ENCODE measurements around the gene RGL3.

The RGL3 gene

GRCh38 chr19:11425719-11426457, 6.8 kb upstream of the RGL3 start:
- Histone ChIP-seq H3K79me1 (ENCODE audit: low read length) (no peaks in the 10 kb centered on the region), H3K36me3 (ENCODE audit: control insufficient read depth in 1 of 2, insufficient read depth in 2 of 2, low read length in 2 of 2) (no peaks in the 10 kb centered on the region), H4K8ac (ENCODE audit: low read depth, low read length) (no peak overlapping the region), H3K4me1 (ENCODE audit: control insufficient read depth in 1 of 2, insufficient read depth in 2 of 2, low read length in 2 of 2) (peaks cover 6 to 12% of the 10 kb centered on the region in 2 experiments), H3K79me2 (ENCODE audit: control insufficient read depth, insufficient read depth, low read length, poor library complexity) (no peaks in the 10 kb centered on the region), H3K18ac (ENCODE audit: low read length) (no peak overlapping the region), H3K9me3 (ENCODE audit: insufficient read depth, low read depth, low read length) (peaks cover 11% of the 10 kb centered on the region), H4K91ac (ENCODE audit: low read depth, low read length) (no peak overlapping the region), H3K4me2 (ENCODE audit: low read length) (no peak overlapping the region), H2BK5ac (ENCODE audit: low read depth, low read length, poor library complexity) (no peak overlapping the region), H2BK12ac (ENCODE audit: low read length) (no peak overlapping the region), H3K27ac (ENCODE audit: low read depth, low read length) (no peak overlapping the region), H3K23ac (ENCODE audit: low read length) (no peak overlapping the region), H3K14ac (ENCODE audit: low read length) (no peak overlapping the region), H2BK120ac (ENCODE audit: insufficient read depth, low read length, poor library complexity) (no peak overlapping the region), H3K27me3 (ENCODE audit: insufficient read depth, low read length) (peaks cover 8% of the 10 kb centered on the region), H3K4ac (ENCODE audit: low read depth, low read length) (no peak overlapping the region), H2AK5ac (ENCODE audit: low read length) (no peak overlapping the region), H4K12ac (ENCODE audit: low read depth, low read length) (no peak overlapping the region), H2AFZ (ENCODE audit: insufficient read depth, low read length, poor library complexity) (no peak overlapping the region), H3K9ac (ENCODE audit: low read length) (no peak overlapping the region), H3K4me3 (ENCODE audit: low read depth, low read length) (no peak overlapping the region)
- no CpG with 5 or more reads among the region's 28 CpGs for WGBS (ENCODE audit: extremely low coverage, insufficient coverage, insufficient read length)
- DNase-seq, result no peak

- Histone ChIP-seq H4K12ac (ENCODE audit: low read depth, low read length) (no peak overlapping the region), H3K4me1 (ENCODE audit: control insufficient read depth in 1 of 2, insufficient read depth in 2 of 2, low read length in 2 of 2) (peaks cover 18 to 21% of the 10 kb centered on the region in 2 experiments)
- WGBS (ENCODE audit: extremely low coverage, insufficient coverage, insufficient read length), result no CpG with 5 or more reads among the region's 22 CpGs
Observed at GRCh38 chr19:11423791-11424181, 4.7 kb upstream of the RGL3 start.

GRCh38 chr19:11423164-11423790, 4.2 kb upstream of the RGL3 start:
- no peak for DNase-seq
- H4K91ac ChIP-seq (ENCODE audit: low read depth, low read length), result no peak overlapping the region
- H4K12ac ChIP-seq (ENCODE audit: low read depth, low read length), result no peak overlapping the region
- no peaks in the 10 kb centered on the region for H3K36me3 ChIP-seq (ENCODE audit: control insufficient read depth in 1 of 2, insufficient read depth in 2 of 2, low read length in 2 of 2)
- H3K23ac ChIP-seq (ENCODE audit: low read length), result no peak overlapping the region
- no peak overlapping the region for H3K4me2 ChIP-seq (ENCODE audit: low read length)
- H3K9ac ChIP-seq (ENCODE audit: low read length), result no peak overlapping the region
- H2AK5ac ChIP-seq (ENCODE audit: low read length), result no peak overlapping the region
- peaks cover 8% of the 10 kb centered on the region for H3K27me3 ChIP-seq (ENCODE audit: insufficient read depth, low read length)
- no peak overlapping the region for H3K14ac ChIP-seq (ENCODE audit: low read length)
- H3K4ac ChIP-seq (ENCODE audit: low read depth, low read length), result no peak overlapping the region
- H3K79me2 ChIP-seq (ENCODE audit: control insufficient read depth, insufficient read depth, low read length, poor library complexity), result peaks cover 2% of the 10 kb centered on the region
- H3K27ac ChIP-seq (ENCODE audit: low read depth, low read length), result no peak overlapping the region
- H2AFZ ChIP-seq (ENCODE audit: insufficient read depth, low read length, poor library complexity), result no peak overlapping the region
- peaks cover 13% of the 10 kb centered on the region for H3K9me3 ChIP-seq (ENCODE audit: insufficient read depth, low read depth, low read length)
- no peak overlapping the region for H3K4me3 ChIP-seq (ENCODE audit: low read depth, low read length)
- no peak overlapping the region for H2BK12ac ChIP-seq (ENCODE audit: low read length)
- no CpG with 5 or more reads among the region's 27 CpGs for WGBS (ENCODE audit: extremely low coverage, insufficient coverage, insufficient read length)
- no peak overlapping the region for H3K18ac ChIP-seq (ENCODE audit: low read length)
- no peak overlapping the region for H4K8ac ChIP-seq (ENCODE audit: low read depth, low read length)
- peaks cover 5% of the 10 kb centered on the region for H3K79me1 ChIP-seq (ENCODE audit: low read length)
- no peak overlapping the region for H2BK5ac ChIP-seq (ENCODE audit: low read depth, low read length, poor library complexity)
- H2BK120ac ChIP-seq (ENCODE audit: insufficient read depth, low read length, poor library complexity), result no peak overlapping the region
- H3K4me1 ChIP-seq (ENCODE audit: control insufficient read depth in 1 of 2, insufficient read depth in 2 of 2, low read length in 2 of 2), result peaks cover 18 to 24% of the 10 kb centered on the region in 2 experiments

More at GRCh38 chr19:11423791-11424181, 4.7 kb upstream of the RGL3 start:
- no peak overlapping the region for H2BK5ac ChIP-seq (ENCODE audit: low read depth, low read length, poor library complexity)
- peaks cover 8% of the 10 kb centered on the region for H3K27me3 ChIP-seq (ENCODE audit: insufficient read depth, low read length)
- H3K79me2 ChIP-seq (ENCODE audit: control insufficient read depth, insufficient read depth, low read length, poor library complexity), result no peaks in the 10 kb centered on the region
- no peak overlapping the region for H2BK12ac ChIP-seq (ENCODE audit: low read length)
- no peaks in the 10 kb centered on the region for H3K36me3 ChIP-seq (ENCODE audit: control insufficient read depth in 1 of 2, insufficient read depth in 2 of 2, low read length in 2 of 2)
- no peak overlapping the region for H3K18ac ChIP-seq (ENCODE audit: low read length)
- no peak overlapping the region for H4K8ac ChIP-seq (ENCODE audit: low read depth, low read length)
- no peak overlapping the region for H2AK5ac ChIP-seq (ENCODE audit: low read length)
- H3K9me3 ChIP-seq (ENCODE audit: insufficient read depth, low read depth, low read length), result peaks cover 11% of the 10 kb centered on the region
- no peak overlapping the region for H3K4me3 ChIP-seq (ENCODE audit: low read depth, low read length)
- H3K4ac ChIP-seq (ENCODE audit: low read depth, low read length), result no peak overlapping the region
- no peak overlapping the region for H2BK120ac ChIP-seq (ENCODE audit: insufficient read depth, low read length, poor library complexity)
- no peak overlapping the region for H3K27ac ChIP-seq (ENCODE audit: low read depth, low read length)
- peaks cover under 1% of the 10 kb centered on the region for H3K79me1 ChIP-seq (ENCODE audit: low read length)
- no peak overlapping the region for H3K9ac ChIP-seq (ENCODE audit: low read length)
- H3K4me2 ChIP-seq (ENCODE audit: low read length), result no peak overlapping the region
- H3K23ac ChIP-seq (ENCODE audit: low read length), result no peak overlapping the region
- no peak overlapping the region for H3K14ac ChIP-seq (ENCODE audit: low read length)
- H4K91ac ChIP-seq (ENCODE audit: low read depth, low read length), result no peak overlapping the region
- no peak overlapping the region for H2AFZ ChIP-seq (ENCODE audit: insufficient read depth, low read length, poor library complexity)
- no peak for DNase-seq

- Histone ChIP-seq H4K91ac (ENCODE audit: low read depth, low read length) (no peak overlapping the region), H3K18ac (ENCODE audit: low read length) (no peak overlapping the region), H2BK5ac (ENCODE audit: low read depth, low read length, poor library complexity) (no peak overlapping the region), H3K27me3 (ENCODE audit: insufficient read depth, low read length) (peaks cover 8% of the 10 kb centered on the region), H2AFZ (ENCODE audit: insufficient read depth, low read length, poor library complexity) (peak overlapping the region; percentile 12), H2BK120ac (ENCODE audit: insufficient read depth, low read length, poor library complexity) (no peak overlapping the region), H4K12ac (ENCODE audit: low read depth, low read length) (no peak overlapping the region), H3K36me3 (ENCODE audit: control insufficient read depth in 1 of 2, insufficient read depth in 2 of 2, low read length in 2 of 2) (no peaks in the 10 kb centered on the region), H2AK5ac (ENCODE audit: low read length) (no peak overlapping the region), H3K23ac (ENCODE audit: low read length) (no peak overlapping the region), H3K4me1 (ENCODE audit: control insufficient read depth in 1 of 2, insufficient read depth in 2 of 2, low read length in 2 of 2) (peaks cover 18 to 24% of the 10 kb centered on the region in 2 experiments), H3K79me2 (ENCODE audit: control insufficient read depth, insufficient read depth, low read length, poor library complexity) (peaks cover 2% of the 10 kb centered on the region), H3K27ac (ENCODE audit: low read depth, low read length) (no peak overlapping the region), H2BK12ac (ENCODE audit: low read length) (no peak overlapping the region), H4K8ac (ENCODE audit: low read depth, low read length) (no peak overlapping the region), H3K79me1 (ENCODE audit: low read length) (peaks cover 7% of the 10 kb centered on the region), H3K4ac (ENCODE audit: low read depth, low read length) (no peak overlapping the region), H3K9me3 (ENCODE audit: insufficient read depth, low read depth, low read length) (peaks cover 13% of the 10 kb centered on the region), H3K4me3 (ENCODE audit: low read depth, low read length) (no peak overlapping the region), H3K4me2 (ENCODE audit: low read length) (peak overlapping the region; percentile 41), H3K9ac (ENCODE audit: low read length) (no peak overlapping the region), H3K14ac (ENCODE audit: low read length) (no peak overlapping the region)
- DNase-seq, result peak; percentile 78 to 83
- no CpG with 5 or more reads among the region's 56 CpGs for WGBS (ENCODE audit: extremely low coverage, insufficient coverage, insufficient read length)
Observed at GRCh38 chr19:11422163-11423065, 3.3 kb upstream of the RGL3 start.

All from trophoblast cell (in vitro differentiated cells and primary cell).